Endothelial cell of umbilical vein (primary cell): ENCODE measurements around the gene RNF130. TPM values are rescaled to one million over a fixed set of nuclear protein-coding genes. Genes with fewer than 3 reads are reported as not detected.

Experiments used
- BruUV-seq: library from RNA; stranded (reverse); fragments of 400-500 nt; replicated peaks from 2 replicates; lab custom pipeline; 2021; lab: Mats Ljungman, UMichigan
- CTCF ChIA-PET: fragments of 300-600, 350-600 bp; sonication (Branson Sonifier 250); formaldehyde crosslinking; loops from one replicate; lab custom pipeline; 2021; ENCODE audit warnings: antibody characterized with exemption, inconsistent platforms; lab: Charles Lee
- POLR2A ChIA-PET: fragments of 300-600, 350-600 bp; sonication (Branson Sonifier 250); formaldehyde crosslinking; loops from one replicate; lab custom pipeline; 2021; ENCODE audit warnings: antibody characterized with exemption, inconsistent platforms; lab: Charles Lee
- DNase-seq: peaks from one replicate; pipeline ENCODE4 v3.0.0-alpha.2; 2011; ENCODE audit warnings: low read depth, low spot score
- FAIRE-seq: peaks from 2 replicates; lab custom pipeline; 2011; peaks lifted over from hg19 to GRCh38; lab: Jason Lieb, UNC
- H2AFZ ChIP-seq: 2 replicates; pipeline ENCODE4 v1.6.0; 2012; ENCODE audit warnings: low read depth, low read length, control low read depth, inconsistent platforms
- H3K27ac ChIP-seq: 2 replicates; pipeline ENCODE4 v1.5.1; 2011; ENCODE audit warnings: low read depth, mild to moderate bottlenecking, control low read depth, low read length, moderate library complexity; ENCODE audit not compliant: insufficient read depth
- H3K27me3 ChIP-seq, 2 experiments: 2 replicates each; pipeline versions ENCODE4 v1.6.0 to v1.6.1; 2011; ENCODE audit warnings: low read length in 2 of 2, mixed read lengths in 1 of 2; ENCODE audit not compliant: control insufficient read depth in 2 of 2, insufficient read depth in 2 of 2
- H3K36me3 ChIP-seq, 2 experiments: 2 replicates in 1 of 2; 3 replicates in 1 of 2; pipeline ENCODE4 v1.5.1; 2011; ENCODE audit warnings: low read length in 2 of 2, mild to moderate bottlenecking in 1 of 2, moderate library complexity in 1 of 2; ENCODE audit not compliant: control insufficient read depth in 2 of 2, insufficient read depth in 2 of 2; ENCODE audit errors: extremely low read depth in 1 of 2
- H3K4me1 ChIP-seq: 3 replicates; pipeline ENCODE4 v1.5.1; 2011; ENCODE audit warnings: mild to moderate bottlenecking, low read length; ENCODE audit not compliant: control insufficient read depth, insufficient read depth; ENCODE audit errors: extremely low read depth
- H3K4me2 ChIP-seq: 2 replicates; pipeline ENCODE4 v1.6.1; 2011; ENCODE audit warnings: low read length, control low read depth, mixed read lengths; ENCODE audit not compliant: insufficient read depth
- H3K4me3 ChIP-seq, 3 experiments: fragments of 200-600 bp in 1 of 3; sonication (generic), shearing (Covaris generic) in 1 of 3; replicated peaks in 1 of 3; 2 replicates each; pipeline ENCODE4 v1.5.1; 2011 to 2016; ENCODE audit warnings: control low read depth in 3 of 3, low read length in 3 of 3, mild to moderate bottlenecking in 2 of 3, inconsistent platforms in 1 of 3, low read depth in 1 of 3, moderate library complexity in 1 of 3; ENCODE audit not compliant: insufficient read depth in 1 of 3
- H3K79me2 ChIP-seq: 2 replicates; pipeline ENCODE4 v1.6.0; 2012; ENCODE audit warnings: low read length, inconsistent platforms; ENCODE audit not compliant: control insufficient read depth, insufficient read depth
- H3K9ac ChIP-seq: replicated peaks from 2 replicates; pipeline ENCODE3; 2011; ENCODE audit warnings: low read length, control low read depth; ENCODE audit not compliant: insufficient read depth; ENCODE audit errors: extremely low read depth
- H3K9me1 ChIP-seq: replicated peaks from 3 replicates; pipeline ENCODE4 v1.6.0; 2011; ENCODE audit warnings: mild to moderate bottlenecking, low read length; ENCODE audit not compliant: control insufficient read depth, insufficient read depth; ENCODE audit errors: extremely low read depth
- H3K9me3 ChIP-seq: replicated peaks from 2 replicates; pipeline ENCODE4 v1.5.1; 2012; ENCODE audit warnings: low read length, inconsistent platforms; ENCODE audit not compliant: control insufficient read depth, insufficient read depth
- H4K20me1 ChIP-seq: replicated peaks from 2 replicates; pipeline ENCODE3; 2011; ENCODE audit warnings: mild to moderate bottlenecking, low read length; ENCODE audit not compliant: control insufficient read depth, insufficient read depth; ENCODE audit errors: extremely low read depth
- EZH2 ChIP-seq: IDR thresholded peaks from 2 replicates; pipeline ENCODE4 v1.6.1; 2012; ENCODE audit warnings: borderline replicate concordance, low read depth, mild to moderate bottlenecking, moderate library complexity, low read length, inconsistent platforms; ENCODE audit not compliant: severe bottlenecking
- FOS ChIP-seq: IDR thresholded peaks from 2 replicates; pipeline ENCODE4 v1.6.1; 2011; ENCODE audit warnings: mild to moderate bottlenecking, low read length, moderate library complexity, borderline replicate concordance; ENCODE audit not compliant: insufficient read depth
- GATA2 ChIP-seq: IDR thresholded peaks from 2 replicates; pipeline ENCODE4 v1.7.0; 2011; ENCODE audit warnings: low read depth, mild to moderate bottlenecking, moderate library complexity, mixed read lengths, low read length; ENCODE audit not compliant: insufficient read length, insufficient read depth
- JUN ChIP-seq: IDR thresholded peaks from 2 replicates; pipeline ENCODE4 v1.6.1; 2011; ENCODE audit warnings: borderline replicate concordance, low read depth; ENCODE audit not compliant: insufficient read length, insufficient read depth
- MYC ChIP-seq: IDR thresholded peaks from one replicate; pipeline ENCODE4 v1.6.1; 2011; ENCODE audit warnings: mild to moderate bottlenecking, low read depth, low read length
- POLR2A ChIP-seq: IDR thresholded peaks from 2 replicates; pipeline ENCODE4 v1.6.1; 2012; ENCODE audit warnings: low read depth, mild to moderate bottlenecking, control low read depth, low read length
- POLR2AphosphoS5 ChIP-seq: IDR thresholded peaks from 2 replicates; pipeline ENCODE4 v1.6.1; 2012; ENCODE audit warnings: low read depth, mild to moderate bottlenecking, control low read depth, low read length, moderate library complexity; ENCODE audit not compliant: insufficient read depth
- dilution Hi-C: fragments of 300-500 bp; cut with MboI; formaldehyde crosslinking; loops from one replicate; pipeline ENCODE4 v1.15.0; 2019; ENCODE audit warnings: low sequenced_read_pairs; ENCODE audit not compliant: extremely low pct_ligation_motif_present
- intact Hi-C: fragments of 100-400 bp; cut with micrococcal nuclease; formaldehyde crosslinking; loops from one replicate; pipeline ENCODE4 v1.10.0; 2022
- polyA plus RNA-seq, 4 experiments: library from polyadenylated mRNA; depleted of rRNA in 3 of 4; stranded (reverse) in 3 of 4; unstranded in 1 of 4; fragments of >200 nt; gene quantifications; 2 replicates each; pipeline versions ENCODE4 v1.2.1 to v1.2.3, GENCODE V29; 2011 to 2012; ENCODE audit warnings: missing spikeins in 1 of 4
- total RNA-seq: library from RNA; stranded (reverse); gene quantifications from 2 replicates; pipeline ENCODE4 v1.2.3, GENCODE V29; 2021
- TF ChIP-seq, protein P1 (sequence below): IDR thresholded peaks from 2 replicates; pipeline ENCODE4 v1.6.1; 2011; ENCODE audit not compliant: insufficient read depth, insufficient read length
- TF ChIP-seq, protein P2 (sequence below), 2 donors: IDR thresholded peaks; 1 replicate in 1 of 2; 2 replicates in 1 of 2; pipeline ENCODE4 v1.5.1; 2011; ENCODE audit warnings: low read length in 2 of 2, mild to moderate bottlenecking in 2 of 2, moderate library complexity in 2 of 2, control low read depth in 1 of 2, inconsistent platforms in 1 of 2, low read depth in 1 of 2; ENCODE audit not compliant: insufficient read depth in 1 of 2; ENCODE audit errors: extremely low read depth in 1 of 2

Gene RNF130
- total and polyA plus RNA-seq, 2 donors (not counting 3 experiments of a cell fraction or from before 2014, with no cell fraction given) = 43.0 to 43.1 TPM

- no TSS peak for BruUV-seq
- TF ChIP-seq, protein P1, sequence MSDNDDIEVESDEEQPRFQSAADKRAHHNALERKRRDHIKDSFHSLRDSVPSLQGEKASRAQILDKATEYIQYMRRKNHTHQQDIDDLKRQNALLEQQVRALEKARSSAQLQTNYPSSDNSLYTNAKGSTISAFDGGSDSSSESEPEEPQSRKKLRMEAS = no peak
- TF ChIP-seq EZH2 = no peak
- no peak for TF ChIP-seq POLR2AphosphoS5
- TF ChIP-seq POLR2A = no peak
- no peak for TF ChIP-seq MYC
- no peak for TF ChIP-seq FOS
- no peak for TF ChIP-seq JUN
- TF ChIP-seq, protein P2, sequence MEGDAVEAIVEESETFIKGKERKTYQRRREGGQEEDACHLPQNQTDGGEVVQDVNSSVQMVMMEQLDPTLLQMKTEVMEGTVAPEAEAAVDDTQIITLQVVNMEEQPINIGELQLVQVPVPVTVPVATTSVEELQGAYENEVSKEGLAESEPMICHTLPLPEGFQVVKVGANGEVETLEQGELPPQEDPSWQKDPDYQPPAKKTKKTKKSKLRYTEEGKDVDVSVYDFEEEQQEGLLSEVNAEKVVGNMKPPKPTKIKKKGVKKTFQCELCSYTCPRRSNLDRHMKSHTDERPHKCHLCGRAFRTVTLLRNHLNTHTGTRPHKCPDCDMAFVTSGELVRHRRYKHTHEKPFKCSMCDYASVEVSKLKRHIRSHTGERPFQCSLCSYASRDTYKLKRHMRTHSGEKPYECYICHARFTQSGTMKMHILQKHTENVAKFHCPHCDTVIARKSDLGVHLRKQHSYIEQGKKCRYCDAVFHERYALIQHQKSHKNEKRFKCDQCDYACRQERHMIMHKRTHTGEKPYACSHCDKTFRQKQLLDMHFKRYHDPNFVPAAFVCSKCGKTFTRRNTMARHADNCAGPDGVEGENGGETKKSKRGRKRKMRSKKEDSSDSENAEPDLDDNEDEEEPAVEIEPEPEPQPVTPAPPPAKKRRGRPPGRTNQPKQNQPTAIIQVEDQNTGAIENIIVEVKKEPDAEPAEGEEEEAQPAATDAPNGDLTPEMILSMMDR (IDR thresholded peaks at IDR 0.05; ENCODE audit: extremely low read depth in 1 of 2, insufficient read depth in 1 of 2, low read depth in 1 of 2, low read length in 2 of 2) = no peak
- TF ChIP-seq GATA2 = no peak
- Histone ChIP-seq H3K4me2 (no peak overlapping the region), H2AFZ (no peak overlapping the region), H3K36me3 (no peaks in the 10 kb centered on the region), H3K79me2 (no peaks in the 10 kb centered on the region), H3K9me1 (no peaks in the 10 kb centered on the region), H3K9ac (no peak overlapping the region), H3K4me3 (no peak overlapping the region), H3K9me3 (no peaks in the 10 kb centered on the region), H3K4me1 (no peaks in the 10 kb centered on the region), H4K20me1 (no peaks in the 10 kb centered on the region), H3K27ac (no peak overlapping the region), H3K27me3 (no peaks in the 10 kb centered on the region)
- ChIA-PET CTCF (interaction anchor here (0.9 to 1.0 kb wide), 2 partner anchors 10 to 213 kb away, joined by 3 read pairs; no protein-coding TSS in a partner anchor), POLR2A (no interaction called here)
- dilution Hi-C loops = no loop called here
- FAIRE-seq (no peak), DNase-seq (no peak)
- intact Hi-C loops = no loop called here
Observed at GRCh38 chr5:180115326-180116076, 43.9 kb upstream of the RNF130 start.
